K562 (cell line): ENCODE results near the gene CASKIN2. TPM values are rescaled to one million over a fixed set of nuclear protein-coding genes. Genes with fewer than 3 reads are reported as not detected.

ENCODE experiments used
- CEBPB ChIP-seq: fragments of 450-650 bp; IDR thresholded peaks from 2 replicates; pipeline ENCODE4 v1.6.1; 2016; ENCODE audit warnings: missing genetic modification characterization, missing compliant biosample characterization
- GTF2E2 ChIP-seq: fragments of 200-800 bp; sonication (Bioruptor generic); IDR thresholded peaks from 2 replicates; pipeline ENCODE4 v1.6.1; 2016; ENCODE audit warnings: missing genetic modification characterization, missing compliant biosample characterization
- PML ChIP-seq: IDR thresholded peaks from 2 replicates; pipeline ENCODE4 v1.6.1; 2012; ENCODE audit warnings: low read length, inconsistent platforms
- POLR2H ChIP-seq: IDR thresholded peaks from 2 replicates; pipeline ENCODE4 v1.6.1; 2016; ENCODE audit warnings: missing genetic modification characterization, low read depth, mild to moderate bottlenecking, control low read depth, missing compliant biosample characterization, moderate library complexity
- ZNF583 ChIP-seq: fragments of 250-450 bp; sonication (Bioruptor Pico); IDR thresholded peaks from 2 replicates; pipeline ENCODE4 v1.4.0; 2020
- ZNF586 ChIP-seq: fragments of 450-650 bp; formaldehyde crosslinking; conservative IDR thresholded peaks from 2 replicates; pipeline ENCODE4 v1.4.0; 2020; ENCODE audit warnings: mild to moderate bottlenecking, moderate library complexity
- ZNF589 ChIP-seq: fragments of 200-800 bp; sonication (Bioruptor generic); IDR thresholded peaks from 2 replicates; pipeline ENCODE4 v1.6.1; 2016; ENCODE audit warnings: low read depth, missing genetic modification characterization, missing compliant biosample characterization
- ZNF766 ChIP-seq: fragments of 200-800 bp; sonication (Bioruptor generic); conservative IDR thresholded peaks from 2 replicates; pipeline ENCODE4 v1.6.1; 2016; ENCODE audit warnings: missing genetic modification characterization, missing compliant biosample characterization
- polyA plus RNA-seq, 8 experiments: library from polyadenylated mRNA; depleted of rRNA in 4 of 8; stranded (reverse) in 5 of 8; unstranded in 3 of 8; fragments of >200 nt; fragmentation: Nextera tagmentation in 2 of 8; fragmentation: Illumina TruSeq in 1 of 8; extraction: Ambion mirVana in 2 of 8; extraction: Trizol in 1 of 8; gene quantifications; 2 replicates each; pipeline versions ENCODE4 v1.2.1 to v1.2.3, GENCODE V29; 2011 to 2014; ENCODE audit warnings: inconsistent platforms in 1 of 8, missing spikeins in 1 of 8
- total RNA-seq, 7 experiments: library from RNA; depleted of rRNA in 6 of 7; stranded (reverse); fragments of >200 nt in 6 of 7; fragmentation: Illumina TruSeq in 2 of 7; extraction: Trizol in 2 of 7; gene quantifications; 2 replicates each; pipeline versions ENCODE4 v1.2.1 to v1.2.3, GENCODE V29; 2011 to 2021; ENCODE audit warnings: low replicate concordance in 1 of 7
- TF ChIP-seq, protein P1 (sequence below), 2 experiments: IDR thresholded peaks; 2 replicates each; pipeline ENCODE4 v1.6.1; 2012; ENCODE audit warnings: improper control_type of control experiment in 2 of 2, low read depth in 2 of 2, low read length in 2 of 2, borderline replicate concordance in 1 of 2
- TF ChIP-seq, protein P2 (sequence below), 3 experiments: fragments of 200-800 bp in 1 of 3; fragments of 250-450 bp in 1 of 3; fragments of 450-650 bp in 1 of 3; sonication (Bioruptor Pico) in 1 of 3; sonication (Bioruptor generic) in 1 of 3; formaldehyde crosslinking in 1 of 3; IDR thresholded peaks; 2 replicates each; pipeline versions ENCODE4 v1.6.1 to v1.8.0; 2016 to 2022; ENCODE audit warnings: mild to moderate bottlenecking in 2 of 3, missing genetic modification characterization in 2 of 3, missing compliant biosample characterization in 1 of 3, moderate library complexity in 1 of 3

CASKIN2 gene
- total and polyA plus RNA-seq, 9 of the 15 experiments (the other 6 are each of a cell fraction or from before 2014, with no cell fraction given), result 0.01 to 12.2 (median 2.1) TPM

GRCh38 chr17:75456039-75456416 lies 59.3 kb downstream of the CASKIN2 start (continued):
- TF ChIP-seq, protein P1, sequence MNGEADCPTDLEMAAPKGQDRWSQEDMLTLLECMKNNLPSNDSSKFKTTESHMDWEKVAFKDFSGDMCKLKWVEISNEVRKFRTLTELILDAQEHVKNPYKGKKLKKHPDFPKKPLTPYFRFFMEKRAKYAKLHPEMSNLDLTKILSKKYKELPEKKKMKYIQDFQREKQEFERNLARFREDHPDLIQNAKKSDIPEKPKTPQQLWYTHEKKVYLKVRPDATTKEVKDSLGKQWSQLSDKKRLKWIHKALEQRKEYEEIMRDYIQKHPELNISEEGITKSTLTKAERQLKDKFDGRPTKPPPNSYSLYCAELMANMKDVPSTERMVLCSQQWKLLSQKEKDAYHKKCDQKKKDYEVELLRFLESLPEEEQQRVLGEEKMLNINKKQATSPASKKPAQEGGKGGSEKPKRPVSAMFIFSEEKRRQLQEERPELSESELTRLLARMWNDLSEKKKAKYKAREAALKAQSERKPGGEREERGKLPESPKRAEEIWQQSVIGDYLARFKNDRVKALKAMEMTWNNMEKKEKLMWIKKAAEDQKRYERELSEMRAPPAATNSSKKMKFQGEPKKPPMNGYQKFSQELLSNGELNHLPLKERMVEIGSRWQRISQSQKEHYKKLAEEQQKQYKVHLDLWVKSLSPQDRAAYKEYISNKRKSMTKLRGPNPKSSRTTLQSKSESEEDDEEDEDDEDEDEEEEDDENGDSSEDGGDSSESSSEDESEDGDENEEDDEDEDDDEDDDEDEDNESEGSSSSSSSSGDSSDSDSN (IDR thresholded peaks at IDR 0.05; ENCODE audit: borderline replicate concordance in 1 of 2, low read depth in 2 of 2, low read length in 2 of 2), result 0 out of 4 replicates have a peak, but pooled peaks of 1 of the 2 experiments have one; percentile 42
- TF ChIP-seq CEBPB (tag) (0 out of 2 replicates have a peak, but pooled peaks have one; percentile 4), GTF2E2 (tag) (peak; percentile 76; the same call in 1 of the 2 replicates), ZNF583 (no peak), ZNF589 (CRISPR knock-in tag) (peak; percentile 64; the same call in 1 of the 2 replicates), ZNF586 (CRISPR knock-in tag) (0 out of 2 replicates have a peak, but pooled peaks have one; percentile 44), ZNF766 (CRISPR knock-in tag) (0 out of 2 replicates have a peak, but pooled peaks have one; percentile 59), POLR2H (tag) (peak; percentile 82), PML (0 out of 2 replicates have a peak, but pooled peaks have one; percentile 40)
- TF ChIP-seq, protein P2, sequence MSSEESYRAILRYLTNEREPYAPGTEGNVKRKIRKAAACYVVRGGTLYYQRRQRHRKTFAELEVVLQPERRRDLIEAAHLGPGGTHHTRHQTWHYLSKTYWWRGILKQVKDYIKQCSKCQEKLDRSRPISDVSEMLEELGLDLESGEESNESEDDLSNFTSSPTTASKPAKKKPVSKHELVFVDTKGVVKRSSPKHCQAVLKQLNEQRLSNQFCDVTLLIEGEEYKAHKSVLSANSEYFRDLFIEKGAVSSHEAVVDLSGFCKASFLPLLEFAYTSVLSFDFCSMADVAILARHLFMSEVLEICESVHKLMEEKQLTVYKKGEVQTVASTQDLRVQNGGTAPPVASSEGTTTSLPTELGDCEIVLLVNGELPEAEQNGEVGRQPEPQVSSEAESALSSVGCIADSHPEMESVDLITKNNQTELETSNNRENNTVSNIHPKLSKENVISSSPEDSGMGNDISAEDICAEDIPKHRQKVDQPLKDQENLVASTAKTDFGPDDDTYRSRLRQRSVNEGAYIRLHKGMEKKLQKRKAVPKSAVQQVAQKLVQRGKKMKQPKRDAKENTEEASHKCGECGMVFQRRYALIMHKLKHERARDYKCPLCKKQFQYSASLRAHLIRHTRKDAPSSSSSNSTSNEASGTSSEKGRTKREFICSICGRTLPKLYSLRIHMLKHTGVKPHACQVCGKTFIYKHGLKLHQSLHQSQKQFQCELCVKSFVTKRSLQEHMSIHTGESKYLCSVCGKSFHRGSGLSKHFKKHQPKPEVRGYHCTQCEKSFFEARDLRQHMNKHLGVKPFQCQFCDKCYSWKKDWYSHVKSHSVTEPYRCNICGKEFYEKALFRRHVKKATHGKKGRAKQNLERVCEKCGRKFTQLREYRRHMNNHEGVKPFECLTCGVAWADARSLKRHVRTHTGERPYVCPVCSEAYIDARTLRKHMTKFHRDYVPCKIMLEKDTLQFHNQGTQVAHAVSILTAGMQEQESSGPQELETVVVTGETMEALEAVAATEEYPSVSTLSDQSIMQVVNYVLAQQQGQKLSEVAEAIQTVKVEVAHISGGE (CRISPR knock-in tag; IDR thresholded peaks at IDR 0.05), result 0 out of 6 replicates have a peak, but pooled peaks of 1 of the 3 experiments have one; percentile 4
